GM18519 (cell line): Measurements from ENCODE around the gene PDE6G.

ENCODE experiments used
- ATAC-seq: cut with Tn5 transposase; IDR thresholded peaks from one replicate; pipeline ENCODE4 v1.9.1; 2021; ENCODE audit warnings: mild to moderate bottlenecking, moderate library complexity; ENCODE audit not compliant: unreplicated experiment, low FRiP score

Gene PDE6G

GRCh38 chr17:81664051-81664470, 7.7 kb upstream of the PDE6G start:
- ATAC-seq = no peak

GRCh38 chr17:81662002-81662401, 5.7 kb upstream of the PDE6G start:
- no peak for ATAC-seq

- ATAC-seq = no peak
These were observed 4.1 kb upstream of the PDE6G start for GRCh38 chr17:81660441-81660840.

- no peak for ATAC-seq
These were observed 2.7 kb upstream of the PDE6G start for GRCh38 chr17:81659038-81659437.

- ATAC-seq = no peak
These were observed 493 bp upstream of the PDE6G start for GRCh38 chr17:81656835-81657234.

- ATAC-seq = no peak
These were observed 794 bp downstream of the PDE6G start for GRCh38 chr17:81655378-81656117.

- no peak for ATAC-seq
These were observed 3.2 kb downstream of the PDE6G start for GRCh38 chr17:81652906-81653771.

GRCh38 chr17:81651692-81652091, 4.7 kb downstream of the PDE6G start:
- ATAC-seq = no peak

- ATAC-seq = no peak
These were observed 5.4 kb downstream of the PDE6G start for GRCh38 chr17:81650951-81651350.

- no peak for ATAC-seq
These were observed 7.6 kb downstream of the PDE6G start for GRCh38 chr17:81648707-81649085.

GRCh38 chr17:81648013-81648706, 8.2 kb downstream of the PDE6G start:
- no peak for ATAC-seq

- ATAC-seq = no peak
These were observed 8.7 kb downstream of the PDE6G start for GRCh38 chr17:81647640-81648012.

- no peak for ATAC-seq
These were observed 9.3 kb downstream of the PDE6G start for GRCh38 chr17:81646869-81647600.

GRCh38 chr17:81644976-81645952, 11.1 kb downstream of the PDE6G start:
- no peak for ATAC-seq

- no peak for ATAC-seq
These were observed 11.8 kb downstream of the PDE6G start for GRCh38 chr17:81644496-81644895.

- ATAC-seq = no peak
These were observed 14.4 kb downstream of the PDE6G start for GRCh38 chr17:81641825-81642489.

- no peak for ATAC-seq
These were observed 16.3 kb downstream of the PDE6G start for GRCh38 chr17:81640011-81640410.

- ATAC-seq = no peak
These were observed 17.7 kb downstream of the PDE6G start for GRCh38 chr17:81638683-81639082.
